HG03025 (cell line): ENCODE data around the gene MYB.

ENCODE experiments used
- ATAC-seq: cut with Tn5 transposase; IDR thresholded peaks from one replicate; pipeline ENCODE4 v1.9.1; 2021; ENCODE audit warnings: mild to moderate bottlenecking, moderate library complexity; ENCODE audit not compliant: unreplicated experiment, low FRiP score

Gene MYB

GRCh38 chr6:135185483-135185882 is 4.4 kb downstream of the MYB start:
- no peak for ATAC-seq

GRCh38 chr6:135186255-135186654 is 5.1 kb downstream of the MYB start:
- no peak for ATAC-seq

GRCh38 chr6:135187372-135187771 is 6.3 kb downstream of the MYB start:
- ATAC-seq = no peak

- no peak for ATAC-seq
Measured at GRCh38 chr6:135188718-135189117, 7.6 kb downstream of the MYB start.

- ATAC-seq = no peak
Measured at GRCh38 chr6:135189344-135189743, 8.2 kb downstream of the MYB start.

GRCh38 chr6:135191508-135192255 is 10.6 kb downstream of the MYB start:
- ATAC-seq = no peak

- ATAC-seq = no peak
Measured at GRCh38 chr6:135192256-135193174, 11.4 kb downstream of the MYB start.

GRCh38 chr6:135193221-135193620 is 12.1 kb downstream of the MYB start:
- no peak for ATAC-seq

- no peak for ATAC-seq
Measured at GRCh38 chr6:135195041-135195440, 13.9 kb downstream of the MYB start.

GRCh38 chr6:135195522-135195921 is 14.4 kb downstream of the MYB start:
- ATAC-seq = no peak

GRCh38 chr6:135196739-135197510 is 15.8 kb downstream of the MYB start:
- ATAC-seq = no peak

GRCh38 chr6:135202836-135203235 is 21.7 kb downstream of the MYB start:
- no peak for ATAC-seq

GRCh38 chr6:135204951-135205350 is 23.8 kb downstream of the MYB start:
- ATAC-seq = no peak

GRCh38 chr6:135209803-135210202 is 28.7 kb downstream of the MYB start:
- no peak for ATAC-seq

- ATAC-seq = no peak
Measured at GRCh38 chr6:135210632-135211305, 29.7 kb downstream of the MYB start.

- no peak for ATAC-seq
Measured at GRCh38 chr6:135211306-135211702, 30.2 kb downstream of the MYB start.

- ATAC-seq = no peak
Measured at GRCh38 chr6:135212020-135212806, 31.1 kb downstream of the MYB start.

- no peak for ATAC-seq
Measured at GRCh38 chr6:135212935-135213334, 31.8 kb downstream of the MYB start.

- no peak for ATAC-seq
Measured at GRCh38 chr6:135213616-135214015, 32.5 kb downstream of the MYB start.

GRCh38 chr6:135215160-135215559 is 34.1 kb downstream of the MYB start:
- ATAC-seq = no peak
